Measurements from ENCODE around the gene SAMD4A.

- peak; percentile 94 for TF ChIP-seq CTCF (IDR thresholded peaks at IDR 0.05)
- TF ChIP-seq PBX3 (IDR thresholded peaks at IDR 0.05) = no peak
- no peak for TF ChIP-seq KDM1A (IDR thresholded peaks at IDR 0.05; ENCODE audit: low read depth)
- no peak for TF ChIP-seq ELK1 (IDR thresholded peaks at IDR 0.05; ENCODE audit: low read depth, low read length)
- no peak for TF ChIP-seq E2F6 (IDR thresholded peaks at IDR 0.05; ENCODE audit: borderline replicate concordance, low read depth)
Observed at GRCh38 chr14:54564071-54564867, 2.7 kb upstream of the SAMD4A start.

Data from A549 (cell line).